H7 (cell line): Measurements from ENCODE around the gene ATAD1. TPM values are rescaled to one million over a fixed set of nuclear protein-coding genes. Genes with fewer than 3 reads are reported as not detected.
"Not testable (repeated sequence)": the region's sequence is repeated elsewhere in the genome, so short reads cannot be mapped to it uniquely, and the experiment has no call there.

Experiments
- DNase-seq: peaks from one replicate; pipeline ENCODE4 v3.0.0; 2012
- H3K27me3 ChIP-seq: 2 replicates; pipeline ENCODE4 v1.6.0; 2011; ENCODE audit warnings: mild to moderate bottlenecking, low read length; ENCODE audit not compliant: control insufficient read depth, insufficient read depth
- H3K36me3 ChIP-seq: replicated peaks from 2 replicates; pipeline ENCODE4 v1.5.1; 2011; ENCODE audit warnings: low read length; ENCODE audit not compliant: control insufficient read depth, insufficient read depth
- H3K4me3 ChIP-seq: 2 replicates; pipeline ENCODE4 v1.5.1; 2011; ENCODE audit warnings: low read depth, mild to moderate bottlenecking, control low read depth, low read length, moderate library complexity; ENCODE audit not compliant: insufficient read depth
- total RNA-seq: library from RNA; depleted of rRNA; stranded (reverse); fragments of >200 nt; shearing (Covaris generic); gene quantifications from 2 replicates; pipeline ENCODE4 v1.2.3, GENCODE V29; 2014

ATAD1 gene
- total RNA-seq, 1 experiment from 2014 or later, result 37.5 TPM

DNA sequence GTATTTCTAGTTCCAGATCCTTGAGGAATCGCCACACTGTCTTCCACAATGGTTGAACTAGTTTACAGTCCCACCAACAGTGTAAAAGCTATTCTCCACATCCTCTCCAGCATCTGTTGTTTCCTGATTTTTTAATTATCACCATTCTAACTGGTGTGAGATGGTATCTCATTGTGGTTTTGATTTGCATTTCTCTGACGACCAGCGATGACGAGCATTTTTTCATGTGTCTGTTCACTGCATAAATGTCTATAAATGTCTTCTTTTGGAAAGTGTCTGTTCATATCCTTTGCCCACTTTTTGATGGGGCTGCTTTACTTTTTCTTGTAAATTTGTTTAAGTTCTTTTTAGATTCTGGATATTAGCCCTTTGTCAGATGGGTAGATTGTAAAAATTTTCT, 37.6 kb upstream of the ATAD1 start:
- not testable (repeated sequence) for H3K36me3 ChIP-seq, H3K4me3 ChIP-seq, H3K27me3 ChIP-seq, DNase-seq

DNA sequence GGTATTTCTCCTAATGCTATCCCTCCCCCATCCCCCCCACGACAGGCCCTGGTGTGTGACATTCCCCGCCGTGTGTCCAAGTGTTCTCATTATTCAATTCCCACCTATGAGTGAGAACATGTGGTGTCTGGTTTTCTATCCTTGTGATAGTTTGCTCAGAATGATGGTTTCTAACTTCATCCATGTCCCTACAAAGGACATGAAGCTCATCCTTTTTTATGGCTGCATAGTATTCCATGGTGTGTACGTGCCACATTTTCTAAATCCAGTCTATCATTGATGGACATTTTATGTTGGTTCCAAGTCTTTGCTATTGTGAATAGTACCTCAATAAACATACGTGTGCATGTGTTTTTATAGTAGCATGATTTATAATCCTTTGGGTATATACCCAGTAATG, 37.2 kb upstream of the ATAD1 start:
- not testable (repeated sequence) for H3K27me3 ChIP-seq, DNase-seq, H3K4me3 ChIP-seq

DNA sequence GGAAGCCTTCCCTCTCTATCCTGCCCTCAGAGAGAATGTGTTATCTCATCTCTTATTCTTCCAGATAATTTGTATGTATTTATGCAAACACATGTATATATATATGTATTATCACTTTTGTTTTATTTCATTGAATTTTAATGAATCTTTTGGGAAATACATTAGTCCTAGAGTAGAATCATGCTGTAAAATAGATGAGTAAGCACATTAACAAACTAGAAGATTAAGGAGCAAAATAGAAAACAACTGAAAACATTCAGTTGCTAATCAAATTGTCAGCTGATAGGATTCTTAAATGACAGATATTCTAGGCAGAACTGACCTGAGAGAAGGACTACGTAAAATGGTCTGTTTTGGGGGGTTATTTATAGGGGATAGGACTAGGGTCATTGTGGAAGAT, 34.1 kb upstream of the ATAD1 start:
- no peaks in the 10 kb centered on the region for H3K36me3 ChIP-seq

More for the DNA sequence above, 37.2 kb upstream of the ATAD1 start:
- not testable (repeated sequence) for H3K36me3 ChIP-seq

DNA sequence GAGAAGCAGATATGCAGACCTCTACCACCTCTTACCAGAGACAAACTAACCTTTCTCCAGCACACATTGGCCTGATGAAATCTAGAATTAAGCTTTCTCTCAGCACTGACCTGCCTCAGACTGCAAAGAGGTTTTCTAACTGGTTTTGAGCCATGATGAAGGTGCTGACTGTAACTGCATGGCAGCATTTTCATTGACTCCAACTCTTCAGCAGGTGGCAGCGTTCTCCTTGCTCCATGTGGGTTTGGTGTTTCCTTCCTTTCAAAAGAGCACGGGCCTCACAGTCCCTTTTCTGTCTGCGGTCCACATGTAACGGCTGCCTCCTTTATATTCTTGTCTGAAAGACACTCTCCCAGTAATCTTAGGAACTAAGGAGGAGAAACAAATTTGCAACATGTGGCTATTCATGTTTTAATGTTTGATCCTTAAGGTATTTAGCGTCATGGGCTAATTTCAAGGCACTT, 32.7 kb upstream of the ATAD1 start:
- no peak overlapping the region for H3K4me3 ChIP-seq
- no peaks in the 10 kb centered on the region for H3K36me3 ChIP-seq
- H3K27me3 ChIP-seq, result no peaks in the 10 kb centered on the region
- DNase-seq, result peak; percentile 59

More for the DNA sequence above, 34.1 kb upstream of the ATAD1 start:
- no peaks in the 10 kb centered on the region for H3K27me3 ChIP-seq
- no peak for DNase-seq
- H3K4me3 ChIP-seq, result no peak overlapping the region

DNA sequence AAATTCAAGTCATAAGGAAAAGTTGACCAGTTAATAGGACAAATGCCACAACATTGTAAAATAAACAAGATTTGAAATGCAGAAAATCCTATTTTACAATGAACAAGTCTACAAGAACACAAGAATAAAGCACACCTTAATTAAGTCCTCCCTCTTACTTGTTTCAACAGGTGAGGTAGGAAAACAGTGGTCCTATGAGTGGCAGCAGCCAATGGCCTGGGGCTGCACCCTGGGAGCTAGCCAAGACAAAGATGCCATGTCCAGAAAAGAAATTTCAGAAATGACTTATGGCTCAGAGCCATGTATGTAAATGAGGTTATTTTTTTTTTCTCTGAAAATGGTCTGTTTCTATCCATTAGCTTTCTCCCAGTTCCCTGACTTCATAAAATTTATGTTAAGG, 31.0 kb upstream of the ATAD1 start:
- DNase-seq, result no peak

DNA sequence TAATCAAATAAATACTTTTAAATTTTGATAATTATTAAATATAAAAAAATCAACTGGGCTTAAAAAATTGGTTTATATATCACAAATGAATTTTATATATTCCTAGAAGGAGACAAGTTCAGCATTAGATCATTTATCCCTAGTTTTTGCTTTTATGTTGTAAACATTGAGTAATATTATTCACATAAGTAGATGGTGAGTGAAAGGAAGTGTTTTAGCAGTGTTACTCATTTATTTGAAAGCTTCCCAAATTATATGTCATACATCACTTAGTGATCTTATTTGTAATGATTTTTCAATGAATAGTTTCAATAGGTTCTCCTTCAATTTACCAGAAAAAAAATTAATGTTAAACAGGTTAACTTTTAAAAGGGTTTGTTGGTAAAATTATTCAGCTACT, 29.5 kb upstream of the ATAD1 start:
- no peaks in the 10 kb centered on the region for H3K36me3 ChIP-seq
- no peak overlapping the region for H3K4me3 ChIP-seq
- DNase-seq, result no peak

More for the DNA sequence above, 31.0 kb upstream of the ATAD1 start:
- H3K27me3 ChIP-seq, result no peaks in the 10 kb centered on the region
- H3K36me3 ChIP-seq, result no peaks in the 10 kb centered on the region
- H3K4me3 ChIP-seq, result no peak overlapping the region

DNA sequence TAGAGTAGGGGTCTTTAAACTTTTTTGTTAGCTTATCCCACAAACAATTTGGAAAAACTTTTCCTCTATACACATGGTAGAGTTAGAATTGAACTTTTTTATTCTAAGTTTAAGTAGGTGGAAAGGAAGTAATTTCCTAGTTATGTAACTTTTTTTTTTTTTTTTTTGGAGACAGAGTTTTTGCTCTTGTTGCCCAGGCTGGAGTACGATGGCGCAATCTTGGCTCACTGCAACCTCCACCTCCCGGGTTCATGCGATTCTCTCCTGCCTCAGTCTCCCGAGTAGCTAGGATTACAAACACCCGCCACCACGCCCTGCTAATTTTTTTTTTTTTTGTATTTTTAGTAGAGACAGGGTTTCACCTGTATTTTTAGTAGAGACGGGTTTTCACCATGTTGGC, 28.7 kb upstream of the ATAD1 start:
- DNase-seq, H3K4me3 ChIP-seq, H3K36me3 ChIP-seq, H3K27me3 ChIP-seq: not testable (repeated sequence)

More for the DNA sequence above, 29.5 kb upstream of the ATAD1 start:
- H3K27me3 ChIP-seq, result no peaks in the 10 kb centered on the region

DNA sequence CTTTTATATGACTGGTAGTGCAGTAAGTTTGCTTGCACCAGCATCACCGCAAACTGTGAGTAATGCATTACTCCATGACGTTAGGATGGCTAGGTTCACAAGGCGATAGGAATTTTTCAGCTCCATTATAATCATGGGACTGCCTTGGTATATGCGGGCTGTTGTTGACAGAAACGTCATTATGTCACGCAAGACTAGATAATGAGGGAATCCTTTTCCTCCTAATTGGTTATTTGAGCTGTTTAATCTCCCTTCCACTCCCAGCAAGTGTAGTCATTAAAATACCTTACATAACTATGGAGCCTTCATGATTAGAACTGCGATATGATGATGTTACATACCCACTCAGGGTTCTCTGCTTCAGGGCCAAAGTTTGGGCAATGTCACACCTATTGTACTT, 28.0 kb upstream of the ATAD1 start:
- no peaks in the 10 kb centered on the region for H3K36me3 ChIP-seq
- H3K27me3 ChIP-seq, result no peaks in the 10 kb centered on the region
- no peak for DNase-seq
- no peak overlapping the region for H3K4me3 ChIP-seq

DNA sequence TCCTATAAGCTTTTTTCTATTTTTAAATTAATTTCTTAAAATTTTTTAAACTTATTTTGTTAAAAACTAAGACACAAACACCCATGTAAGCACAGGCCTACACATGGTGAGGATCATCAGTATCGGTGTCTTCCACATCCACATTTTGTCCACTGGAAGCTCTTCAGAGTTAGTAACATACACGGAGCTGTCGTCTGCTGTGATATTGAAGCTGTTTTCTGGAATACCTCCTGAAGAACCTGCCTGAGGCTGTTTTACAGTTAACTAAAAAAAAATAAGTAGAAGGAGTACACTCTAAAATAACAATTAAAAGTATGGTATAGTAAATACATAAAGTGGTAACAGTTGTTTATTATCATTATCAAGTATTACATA, 27.6 kb upstream of the ATAD1 start:
- Histone ChIP-seq H3K4me3 (no peak overlapping the region), H3K27me3 (no peaks in the 10 kb centered on the region), H3K36me3 (no peaks in the 10 kb centered on the region)
- no peak for DNase-seq

DNA sequence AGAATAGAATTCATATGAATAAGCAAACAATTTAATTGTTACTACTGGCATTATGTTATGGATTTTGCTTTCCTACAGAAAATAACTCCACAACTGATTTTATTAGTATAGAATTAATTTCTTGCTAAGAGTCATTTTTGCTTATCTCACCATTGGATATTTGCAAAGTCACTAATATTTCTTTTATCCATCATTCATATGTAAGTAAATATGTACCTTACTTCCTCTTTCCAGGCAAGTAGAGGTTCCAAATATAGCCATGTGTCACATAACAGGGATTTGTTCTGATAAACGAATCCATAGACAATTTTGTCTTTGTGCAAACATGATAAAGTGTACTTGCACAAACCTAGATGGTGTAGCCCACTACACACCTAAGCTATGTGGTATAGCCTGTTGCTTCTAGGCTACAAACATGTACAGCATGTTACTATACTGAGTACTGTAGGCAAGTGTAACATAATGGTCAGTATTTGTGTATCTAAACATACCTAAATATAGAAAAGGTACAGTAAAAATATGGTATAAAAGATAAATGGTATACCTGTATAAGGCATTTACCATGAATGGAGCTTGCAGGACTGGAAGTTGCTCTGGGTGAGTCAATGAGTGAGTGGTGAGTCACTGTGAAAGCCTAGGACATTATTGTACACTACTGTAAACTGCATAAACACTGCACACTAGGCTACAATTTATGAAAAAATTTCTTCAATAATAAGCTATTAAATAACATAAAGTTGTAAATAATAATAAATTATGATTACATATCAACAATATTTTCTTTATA, 27.0 kb upstream of the ATAD1 start:
- Histone ChIP-seq H3K36me3 (no peaks in the 10 kb centered on the region), H3K4me3 (no peak overlapping the region)
- DNase-seq, result no peak

DNA sequence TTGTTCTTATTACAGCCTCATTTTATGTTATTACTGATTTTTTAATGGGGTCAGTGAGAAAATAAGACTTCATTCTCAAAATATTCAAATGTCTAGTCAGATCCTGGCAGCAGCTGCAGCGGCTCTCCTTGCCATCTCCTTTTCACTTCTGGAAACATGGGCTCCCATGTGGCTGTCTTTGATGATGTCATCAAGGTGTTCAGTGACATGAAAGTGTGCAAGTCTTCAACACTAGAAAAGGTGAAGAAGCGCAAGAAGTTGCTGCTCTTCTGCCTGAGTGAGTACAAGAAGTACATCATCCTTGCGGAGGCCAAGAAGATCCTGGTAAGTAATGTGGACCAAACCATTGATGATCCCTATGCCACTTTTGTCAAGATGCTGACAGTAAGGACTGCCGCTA, 25.7 kb upstream of the ATAD1 start:
- no peak for DNase-seq
- no peak overlapping the region for H3K4me3 ChIP-seq
- no peaks in the 10 kb centered on the region for H3K27me3 ChIP-seq
- no peaks in the 10 kb centered on the region for H3K36me3 ChIP-seq

More for the DNA sequence above, 27.0 kb upstream of the ATAD1 start:
- H3K27me3 ChIP-seq, result no peaks in the 10 kb centered on the region

DNA sequence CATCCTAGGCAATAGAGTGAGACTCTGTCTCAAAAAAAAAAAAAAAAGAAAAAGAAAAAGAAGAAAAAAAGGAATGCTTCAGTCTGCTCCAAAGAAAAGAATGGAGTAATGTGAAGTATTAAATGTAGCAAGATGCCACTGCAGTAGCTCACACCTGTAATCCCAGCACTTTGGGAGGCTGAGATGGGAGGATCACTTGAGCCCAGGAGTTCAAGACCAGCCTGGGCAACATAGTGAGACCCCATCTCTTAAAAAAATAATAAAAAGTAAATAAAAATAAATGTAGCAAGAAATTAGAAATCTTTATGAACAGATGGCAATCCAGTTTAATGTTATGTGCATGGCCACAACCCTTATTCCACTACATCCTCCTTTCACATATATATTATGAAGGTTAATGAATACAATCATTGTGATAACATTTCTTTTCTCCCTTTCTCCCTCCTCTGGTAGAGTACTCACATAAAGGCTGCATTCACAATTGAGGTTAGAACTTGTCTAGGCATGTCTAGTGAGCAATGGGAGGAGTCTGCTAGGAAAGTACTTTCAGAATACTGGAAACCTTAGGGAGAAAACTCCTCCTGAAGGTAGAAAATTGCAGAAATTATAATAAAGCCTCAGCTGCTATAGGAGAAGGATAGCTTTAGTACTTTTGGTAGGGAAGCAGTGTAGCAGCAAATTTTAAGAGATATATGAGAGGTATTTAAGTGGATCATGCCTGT, 24.9 kb upstream of the ATAD1 start:
- no peaks in the 10 kb centered on the region for H3K27me3 ChIP-seq
- DNase-seq, result no peak
- H3K36me3 ChIP-seq, result no peaks in the 10 kb centered on the region
- no peak overlapping the region for H3K4me3 ChIP-seq

DNA sequence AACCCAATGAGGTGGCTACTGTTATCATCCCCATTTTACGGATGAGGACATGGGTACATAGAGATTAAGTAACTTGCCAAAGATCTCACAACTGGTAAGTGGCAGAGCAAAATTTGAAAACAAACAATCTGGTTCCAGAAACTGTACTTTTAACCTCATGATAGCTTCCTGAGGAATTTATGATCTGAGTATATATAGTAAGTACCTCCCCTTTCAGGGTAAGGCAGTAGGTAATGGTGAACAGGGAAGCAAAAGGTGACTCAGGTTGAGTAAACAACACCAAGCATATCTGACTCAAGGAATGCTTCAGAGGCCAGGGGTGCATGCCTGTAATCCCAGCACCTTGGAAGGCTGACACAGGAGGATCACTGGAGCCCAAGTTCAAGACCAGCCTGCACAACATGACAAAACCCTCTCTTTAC, 24.2 kb upstream of the ATAD1 start:
- Histone ChIP-seq H3K4me3 (no peak overlapping the region), H3K36me3 (no peaks in the 10 kb centered on the region), H3K27me3 (no peaks in the 10 kb centered on the region)
- DNase-seq, result no peak

DNA sequence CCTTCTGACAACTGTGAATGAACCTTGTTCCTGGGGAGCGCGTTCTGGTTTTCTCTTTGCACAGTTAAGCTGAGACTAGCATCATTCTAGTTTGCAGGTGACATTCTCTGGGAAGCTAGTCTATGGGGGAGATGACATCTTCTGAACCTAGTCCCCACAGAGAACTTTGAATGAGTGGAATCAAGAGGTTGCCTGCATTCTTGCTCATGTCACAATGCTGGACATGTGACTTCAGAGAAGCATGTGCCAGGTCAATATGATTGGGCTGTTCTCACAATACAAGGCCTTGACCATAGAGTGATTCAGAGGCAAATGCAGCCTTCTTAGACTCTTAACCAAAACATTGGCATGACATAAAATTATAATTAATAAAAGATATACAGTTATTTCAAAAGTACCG, 23.2 kb upstream of the ATAD1 start:
- Histone ChIP-seq H3K27me3 (no peaks in the 10 kb centered on the region), H3K4me3 (no peak overlapping the region), H3K36me3 (no peaks in the 10 kb centered on the region)
- no peak for DNase-seq

DNA sequence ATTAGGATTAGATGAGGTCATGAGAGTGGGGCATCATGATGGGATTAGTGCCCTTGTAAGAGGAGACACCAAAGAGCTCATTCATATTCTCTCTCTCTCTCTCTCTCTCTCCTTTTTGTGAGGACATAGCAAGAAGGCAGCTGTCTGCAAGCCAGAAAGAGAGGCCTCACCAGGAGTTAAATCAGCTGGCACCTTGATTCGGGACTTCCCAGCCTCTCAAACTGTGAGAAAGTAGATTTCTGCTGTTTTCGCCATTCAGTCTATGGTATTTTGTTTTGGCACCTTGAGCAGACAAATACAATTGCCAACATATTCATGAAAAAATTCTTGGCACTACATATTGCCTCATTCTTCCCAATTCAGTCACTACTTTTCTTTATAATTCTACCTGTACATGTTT, 20.6 kb upstream of the ATAD1 start:
- no peak for DNase-seq
- Histone ChIP-seq H3K27me3 (no peaks in the 10 kb centered on the region), H3K36me3 (no peaks in the 10 kb centered on the region), H3K4me3 (no peak overlapping the region)
